ENCODE data around the gene MKKS. TPM values are rescaled to one million over a fixed set of nuclear protein-coding genes. Genes with fewer than 3 reads are reported as not detected.

Gene MKKS
- polyA plus RNA-seq, 1 of the 3 experiments (the other 2 are of a cell fraction) = 10.1 TPM

- POLR2A ChIA-PET = no interaction called here
- no peak overlapping the region for H2AFZ ChIP-seq (ENCODE audit: low read depth)
- H3K27me3 ChIP-seq (ENCODE audit: insufficient read depth) = no peaks in the 10 kb centered on the region
- DNase-seq = no peak
- 96% methylated on average over 1 of the region's 1 CpG for WGBS (ENCODE audit: low lambda C conversion rate)
- H3K4me1 ChIP-seq (ENCODE audit: control insufficient read depth in 1 of 2, insufficient read depth in 2 of 2, low read depth in 1 of 2, low read length in 1 of 2) = peaks cover 0 to 7% of the 10 kb centered on the region in 2 experiments; a peak in 2 of 4 replicates
- TF ChIP-seq POLR2AphosphoS5 (IDR thresholded peaks at IDR 0.05; ENCODE audit: low read depth, low read length) = no peak
- TF ChIP-seq SIN3A (IDR thresholded peaks at IDR 0.05; ENCODE audit: borderline replicate concordance, low read depth, low read length) = no peak
- no peak for TF ChIP-seq FOXJ3 (CRISPR knock-in tag; IDR thresholded peaks at IDR 0.05)
- no peak for TF ChIP-seq REST (IDR thresholded peaks at IDR 0.05; ENCODE audit: low read depth, low read length)
- no peak for TF ChIP-seq TAF1 (IDR thresholded peaks at IDR 0.05; ENCODE audit: borderline replicate concordance, low read depth, low read length)
- no peak for TF ChIP-seq CTCF (IDR thresholded peaks at IDR 0.05)
- no peak for TF ChIP-seq FOSL2 (IDR thresholded peaks at IDR 0.05; ENCODE audit: borderline replicate concordance, low read depth)
- TF ChIP-seq USF1 (IDR thresholded peaks at IDR 0.05; ENCODE audit: borderline replicate concordance, low read depth) = no peak
- TF ChIP-seq JUND (IDR thresholded peaks at IDR 0.05) = no peak
- TF ChIP-seq TEAD4 (IDR thresholded peaks at IDR 0.05; ENCODE audit: borderline replicate concordance, insufficient read depth) = no peak
- no peak for TF ChIP-seq IRF3 (IDR thresholded peaks at IDR 0.05; ENCODE audit: low read depth, low read length)
- TF ChIP-seq FOXM1 (IDR thresholded peaks at IDR 0.05; ENCODE audit: low read depth) = no peak
- no peak for TF ChIP-seq GABPA (IDR thresholded peaks at IDR 0.05; ENCODE audit: low read depth)
- no peaks in the 10 kb centered on the region for H3K9me2 ChIP-seq
- no peaks in the 10 kb centered on the region for H3K36me3 ChIP-seq (replicated peaks in 1 of 2; ENCODE audit: control insufficient read depth in 1 of 2, insufficient read depth in 2 of 2, low read length in 1 of 2)
- no peak overlapping the region for H3K9ac ChIP-seq
- no peaks in the 10 kb centered on the region for H3K9me3 ChIP-seq
- CTCF ChIA-PET = interaction anchor here (1.0 to 2.6 kb wide), 2 partner anchors 10 to 58 kb away, joined by 3 to 7 read pairs; no protein-coding TSS in a partner anchor
- H3K79me2 ChIP-seq (ENCODE audit: insufficient read depth) = peaks cover 5% of the 10 kb centered on the region; the same call in 1 of the 2 replicates
- no peak overlapping the region for H3K4me2 ChIP-seq
- H3K27ac ChIP-seq (ENCODE audit: low read depth in 2 of 2, low read length in 1 of 2) = no peak overlapping the region
- no peak overlapping the region for H3K4me3 ChIP-seq (ENCODE audit: low read depth in 2 of 2, low read length in 1 of 2)
- no peaks in the 10 kb centered on the region for H3F3A ChIP-seq (replicated peaks; ENCODE audit: insufficient read depth)
- no peaks in the 10 kb centered on the region for H4K20me1 ChIP-seq (ENCODE audit: insufficient read depth)
These were observed 44.2 kb upstream of the MKKS start for GRCh38 chr20:10478205-10478604.
